DMS79 (cell line): Measurements from ENCODE around the gene NAT8L.

Experiments used
- DNase-seq: peaks from one replicate; lab custom pipeline; 2025; lab: John Stamatoyannopoulos, UW

The NAT8L gene

GRCh38 chr4:2075987-2076907, 17.1 kb downstream of the NAT8L start:
- no peak for DNase-seq

DNA sequence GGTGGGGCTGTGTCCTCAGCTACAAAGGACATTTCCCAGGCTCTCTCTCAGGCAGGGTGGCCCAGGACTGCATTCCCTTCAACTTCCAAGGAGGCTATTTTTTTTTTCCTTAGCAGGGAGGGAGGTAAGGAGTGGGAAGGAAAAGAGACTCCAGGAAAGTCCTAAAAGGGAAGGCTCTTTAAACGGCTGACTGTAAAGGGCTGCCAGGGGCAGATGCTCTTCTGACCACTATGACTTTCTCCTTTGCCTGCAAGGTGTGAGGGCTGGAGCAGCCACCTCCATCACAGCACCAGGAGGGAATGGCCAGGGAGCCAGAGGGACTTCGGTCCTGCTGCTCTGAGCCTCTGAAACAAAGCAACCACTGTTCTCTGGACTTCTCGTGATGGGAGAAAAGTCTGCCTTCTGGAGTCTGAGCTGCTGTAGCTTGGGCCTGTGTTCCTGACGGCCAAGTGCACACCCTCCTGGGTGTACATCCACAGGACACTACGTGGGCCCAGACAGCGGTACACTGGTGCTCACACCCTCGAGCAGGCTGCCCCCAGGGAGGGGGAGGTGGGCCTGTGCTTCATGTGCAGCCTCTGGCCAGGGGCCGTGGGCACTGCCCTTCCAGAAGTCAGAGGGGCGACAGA, 17.9 kb downstream of the NAT8L start:
- no peak for DNase-seq

- DNase-seq, result no peak
Measured at GRCh38 chr4:2077537-2078460, 18.7 kb downstream of the NAT8L start.

- DNase-seq, result no peak
Measured at GRCh38 chr4:2078584-2078983, 19.5 kb downstream of the NAT8L start.

- DNase-seq, result no peak
Measured at GRCh38 chr4:2079006-2079405, 19.9 kb downstream of the NAT8L start.

DNA sequence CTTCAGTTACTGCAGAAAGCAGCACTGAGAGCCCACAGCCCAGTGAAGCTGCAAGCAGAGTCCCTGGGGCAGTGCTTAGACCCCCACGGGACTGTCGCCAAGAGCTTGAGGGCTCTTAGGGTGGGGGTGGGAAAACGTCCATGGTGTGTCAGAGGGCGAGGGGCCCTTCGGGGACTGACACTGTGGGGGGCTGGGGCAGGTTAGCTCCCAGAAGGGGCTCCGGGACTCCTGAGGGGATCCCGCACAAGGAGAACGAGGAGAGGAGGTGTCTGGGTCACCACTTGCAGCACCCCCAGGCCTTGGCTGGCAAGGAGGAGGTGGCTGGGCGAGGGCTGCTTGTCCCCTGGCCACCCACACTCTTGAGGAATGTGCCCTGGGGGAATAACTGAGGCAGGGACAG, 20.8 kb downstream of the NAT8L start:
- DNase-seq, result no peak

GRCh38 chr4:2080429-2081300, 21.5 kb downstream of the NAT8L start:
- DNase-seq, result no peak

DNA sequence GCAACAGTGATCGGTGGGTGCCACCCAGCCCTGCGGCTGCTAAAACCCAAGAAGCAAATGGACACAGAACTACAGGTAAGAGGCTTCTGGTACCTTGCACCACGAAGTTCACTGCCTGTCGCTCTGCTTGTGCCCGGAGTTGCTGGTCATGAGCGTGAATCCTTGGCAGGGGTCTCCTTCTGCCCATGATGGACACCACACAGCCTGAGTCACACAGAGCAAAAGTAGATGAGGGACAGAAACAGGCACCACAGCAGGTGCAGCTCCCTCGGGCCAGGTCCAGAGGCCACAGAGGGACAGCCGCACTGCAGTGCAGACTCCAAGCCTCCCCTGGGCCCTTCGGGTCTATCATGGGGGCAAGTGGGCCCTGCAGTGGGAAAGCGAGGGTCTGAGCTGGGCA, 22.4 kb downstream of the NAT8L start:
- no peak for DNase-seq

GRCh38 chr4:2082118-2082517, 23.0 kb downstream of the NAT8L start:
- no peak for DNase-seq

GRCh38 chr4:2082627-2083026, 23.5 kb downstream of the NAT8L start:
- no peak for DNase-seq

- DNase-seq, result no peak
Measured at GRCh38 chr4:2083116-2083825, 24.1 kb downstream of the NAT8L start.

GRCh38 chr4:2083826-2084160, 24.7 kb downstream of the NAT8L start:
- no peak for DNase-seq

- DNase-seq, result no peak
Measured at GRCh38 chr4:2084316-2084715, 25.2 kb downstream of the NAT8L start.

- no peak for DNase-seq
Measured at GRCh38 chr4:2085496-2085901, 26.4 kb downstream of the NAT8L start.

- DNase-seq, result no peak
Measured at GRCh38 chr4:2087170-2087569, 28.0 kb downstream of the NAT8L start.

DNA sequence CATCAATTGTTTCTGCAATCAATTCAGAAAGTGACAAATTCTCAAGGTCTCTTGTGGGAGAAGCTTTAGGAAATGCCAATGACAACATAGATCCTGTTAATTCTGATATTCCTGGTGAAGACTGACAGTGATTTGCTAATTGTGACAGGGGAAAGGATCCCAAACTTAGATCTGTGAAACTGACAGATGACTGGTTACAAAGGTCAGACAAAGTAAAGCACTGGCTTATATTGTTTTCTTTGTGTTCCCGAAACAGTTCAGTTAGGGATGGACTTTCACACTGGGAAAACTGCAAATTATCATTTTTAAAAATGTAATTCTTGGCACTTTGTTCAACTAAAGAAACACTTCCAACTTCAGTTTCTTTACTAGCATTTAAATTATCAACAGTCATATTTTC, 30.1 kb downstream of the NAT8L start:
- no peak for DNase-seq

DNA sequence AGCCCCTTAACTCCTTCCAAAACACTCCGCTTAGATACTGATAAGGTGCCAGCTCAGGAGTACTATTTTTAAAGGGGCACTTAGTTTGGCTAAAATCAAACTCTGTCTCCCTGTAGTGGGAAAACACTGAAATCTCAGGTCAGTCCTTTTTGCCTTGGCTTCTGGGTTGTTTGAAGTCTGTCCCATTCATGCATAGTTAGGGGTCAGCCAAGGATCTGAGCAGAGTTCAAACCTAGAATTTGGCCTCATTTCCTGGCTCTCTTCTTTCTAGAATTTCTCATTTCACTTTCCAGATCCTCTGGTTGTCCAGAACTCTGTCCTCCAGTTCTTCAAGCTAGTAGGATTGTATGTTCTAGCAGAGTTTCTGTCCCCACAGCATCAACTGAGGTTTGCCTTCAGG, 31.5 kb downstream of the NAT8L start:
- DNase-seq, result no peak

DNA sequence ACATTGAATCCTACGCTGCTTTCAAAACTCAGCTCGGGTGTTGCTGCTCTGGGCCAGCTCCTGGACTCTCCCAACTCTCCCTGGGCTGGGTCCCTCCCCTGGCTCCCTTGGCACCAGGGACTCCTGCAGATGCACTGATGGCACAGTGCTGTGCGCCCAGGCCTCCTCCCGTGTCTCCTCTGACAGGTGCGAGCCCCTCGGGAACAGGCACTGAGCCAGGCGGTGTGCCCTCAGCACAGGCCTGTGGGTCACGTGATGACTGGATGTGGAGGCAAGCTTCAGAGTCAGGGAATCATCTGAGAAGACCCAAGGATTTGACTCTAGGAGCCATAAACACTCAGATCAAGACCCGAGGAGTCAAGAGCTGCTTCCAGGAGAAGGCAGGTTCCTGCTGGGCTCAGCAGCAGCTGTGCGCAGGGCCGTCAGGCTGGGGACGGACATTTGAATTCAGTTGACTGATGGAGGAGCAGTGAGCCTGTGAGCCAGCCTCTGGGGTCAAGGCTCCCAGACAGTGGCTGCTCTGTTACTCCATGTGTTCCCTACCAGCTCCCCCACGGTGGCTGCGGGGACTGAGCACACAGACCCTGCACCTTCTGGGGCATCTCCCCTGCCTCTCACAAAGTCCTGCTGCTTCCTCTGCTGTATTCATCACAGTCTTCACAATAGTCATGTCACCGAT, 33.0 kb downstream of the NAT8L start:
- no peak for DNase-seq

DNA sequence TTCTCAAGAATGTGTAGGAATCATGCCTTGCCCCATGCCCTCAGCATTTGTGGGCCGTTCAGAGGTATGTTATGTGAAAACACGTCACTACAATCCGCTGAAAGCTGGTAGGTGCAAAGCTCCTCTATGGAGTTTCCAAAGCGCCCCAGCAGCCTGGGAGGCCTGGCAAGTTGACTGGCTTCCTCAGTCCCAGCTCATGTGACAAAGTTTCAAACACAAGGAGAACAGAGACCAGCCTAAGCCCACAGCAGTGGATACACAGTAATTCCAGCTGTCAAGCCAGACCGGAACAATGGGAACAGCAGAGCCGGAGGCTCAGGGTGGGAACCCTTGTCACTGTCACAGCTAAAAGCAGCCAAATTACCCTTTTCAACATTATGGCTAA, 33.5 kb downstream of the NAT8L start:
- no peak for DNase-seq

DNA sequence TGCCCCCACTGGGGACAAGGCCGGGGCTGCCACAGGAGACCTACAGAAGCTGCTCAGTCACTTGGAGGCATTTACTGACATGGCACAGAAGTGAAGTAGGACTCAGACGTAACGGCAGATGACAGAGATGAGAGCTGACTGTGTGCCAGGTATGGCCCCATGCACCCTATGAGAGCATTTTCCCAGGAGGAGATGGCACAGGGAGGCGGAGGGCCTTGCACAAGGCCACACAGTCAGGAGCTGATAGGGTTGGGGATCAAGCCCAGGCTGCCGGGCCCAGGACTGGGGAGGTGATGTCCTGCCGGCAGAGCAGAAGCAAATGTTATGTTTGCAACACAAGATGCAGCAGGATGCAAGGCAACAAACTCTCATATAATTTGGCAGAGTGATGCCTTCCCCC, 34.1 kb downstream of the NAT8L start:
- no peak for DNase-seq
